Hematopoietic multipotent progenitor cell treated with erythropoietin and hydrocortisone succinate and interleukin-3 and kit ligand, for 4 days (in vitro differentiated cells): ENCODE data around the gene CDC42SE1.
A peak's percentile ranks its signal among the peaks of the same experiment; 100 is the strongest.
"Not testable (repeated sequence)": the region's sequence is repeated elsewhere in the genome, so short reads cannot be mapped to it uniquely, and the experiment has no call there.

Source experiments
- DNase-seq: peaks from one replicate; pipeline ENCODE4 v3.0.0-alpha.2; 2015

Gene CDC42SE1, protein sequence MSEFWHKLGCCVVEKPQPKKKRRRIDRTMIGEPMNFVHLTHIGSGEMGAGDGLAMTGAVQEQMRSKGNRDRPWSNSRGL

DNA sequence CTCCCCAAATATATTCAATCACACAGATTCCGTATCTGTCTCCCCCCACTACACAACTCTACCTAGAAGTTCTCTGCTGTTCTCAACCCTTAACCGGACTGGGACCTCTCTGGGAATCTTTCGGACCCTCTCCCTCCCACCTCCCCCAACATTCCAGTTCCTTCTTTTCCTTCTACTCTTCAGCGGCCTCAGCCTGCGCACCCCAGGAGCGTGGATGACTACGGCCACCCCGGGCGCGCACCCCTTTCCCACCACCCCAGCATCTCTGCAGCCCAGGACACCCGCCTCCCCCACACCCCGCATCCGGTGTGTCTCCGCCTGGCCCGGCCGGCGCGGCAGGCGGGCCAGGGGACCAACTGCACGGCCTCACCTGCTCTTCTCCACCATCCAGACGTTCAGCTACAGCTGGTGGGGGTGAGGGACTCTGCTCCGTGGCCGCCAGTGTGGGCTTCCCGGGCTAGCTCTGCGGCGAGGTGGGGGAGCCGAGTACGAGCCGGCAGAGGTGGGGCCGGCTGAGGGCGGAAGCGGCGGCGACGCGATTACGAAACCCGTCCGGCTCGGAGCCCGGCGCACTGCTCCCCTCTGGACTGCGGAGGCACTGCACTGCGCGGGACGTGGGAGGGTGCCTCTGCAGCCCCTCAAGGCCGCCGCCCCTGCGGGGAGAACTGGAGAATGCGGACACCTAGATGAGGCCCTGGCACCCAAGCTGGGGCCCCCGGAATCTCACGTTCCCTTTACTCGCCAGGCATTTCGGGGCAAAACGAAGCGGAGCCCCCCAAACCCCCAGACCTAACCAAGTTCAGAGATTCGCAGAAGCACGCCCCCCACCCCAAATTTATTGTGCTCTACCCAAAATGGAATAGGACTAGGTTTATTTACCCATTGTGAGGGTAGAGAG lies at the start of gene CDC42SE1:
CDC42SE1 (minus strand) TSS at position 514 of the 898 bp plus-strand sequence. CDS start 3,892 bp downstream, outside the sequence.
- peak; percentile 96 for DNase-seq

DNA sequence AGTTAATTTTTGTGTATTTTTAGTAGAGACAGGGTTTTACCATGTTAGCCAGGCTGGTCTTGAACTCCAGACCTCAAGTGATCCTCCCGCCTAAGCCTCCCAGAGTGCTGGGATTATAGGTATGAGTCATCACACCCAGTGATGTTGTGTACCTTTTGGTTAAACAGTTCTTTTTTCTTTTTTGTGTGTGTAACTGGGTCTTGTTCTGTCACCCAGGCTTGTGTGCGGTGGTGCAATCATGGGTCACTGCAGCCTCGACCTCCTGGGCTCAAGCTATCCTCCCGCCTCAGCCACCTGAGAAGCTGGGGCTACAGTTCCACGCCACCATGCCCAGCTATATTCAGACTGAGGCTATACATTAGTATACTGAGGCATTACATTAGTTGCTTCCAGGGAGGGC lies 48.9 kb upstream of the CDC42SE1 start:
- no peak for DNase-seq

DNA sequence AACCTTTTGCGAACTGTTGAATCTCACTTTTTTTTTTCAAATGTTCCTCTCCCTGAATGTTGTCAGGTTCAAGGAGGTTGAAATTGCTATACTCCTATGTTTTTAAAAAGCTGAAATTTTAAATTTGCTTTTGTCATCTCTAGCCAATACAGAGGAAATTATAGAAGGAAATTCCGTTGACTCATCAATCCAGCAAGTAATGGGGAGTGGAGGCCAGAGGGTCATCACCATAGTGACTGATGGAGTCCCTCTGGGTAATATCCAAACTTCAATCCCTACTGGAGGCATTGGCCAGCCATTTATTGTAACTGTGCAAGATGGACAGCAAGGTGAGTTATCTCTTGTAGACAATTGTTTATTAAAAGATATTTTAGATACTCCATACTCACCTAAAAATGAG lies 47.5 kb upstream of the CDC42SE1 start:
- no peak for DNase-seq

DNA sequence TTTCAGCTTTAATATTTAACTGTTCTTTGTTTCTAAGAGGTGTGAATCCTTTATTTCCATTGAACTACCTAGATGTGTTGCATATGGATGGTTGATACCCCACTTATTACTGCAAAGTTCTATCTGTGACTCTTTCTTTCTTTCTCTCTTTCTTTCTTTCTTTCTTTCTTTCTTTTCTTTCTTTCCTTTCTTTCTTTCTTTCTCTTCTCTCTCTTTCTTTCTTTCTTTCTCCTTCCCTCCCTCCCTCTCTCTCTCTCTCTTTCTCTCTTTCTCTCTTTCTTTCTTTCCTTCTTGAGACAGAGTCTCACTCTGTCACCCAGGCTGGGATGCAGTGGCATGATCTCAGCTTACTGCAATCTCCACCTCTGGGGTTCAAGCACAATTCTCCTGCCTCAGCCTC lies 45.2 kb upstream of the CDC42SE1 start:
- no peak for DNase-seq

DNA sequence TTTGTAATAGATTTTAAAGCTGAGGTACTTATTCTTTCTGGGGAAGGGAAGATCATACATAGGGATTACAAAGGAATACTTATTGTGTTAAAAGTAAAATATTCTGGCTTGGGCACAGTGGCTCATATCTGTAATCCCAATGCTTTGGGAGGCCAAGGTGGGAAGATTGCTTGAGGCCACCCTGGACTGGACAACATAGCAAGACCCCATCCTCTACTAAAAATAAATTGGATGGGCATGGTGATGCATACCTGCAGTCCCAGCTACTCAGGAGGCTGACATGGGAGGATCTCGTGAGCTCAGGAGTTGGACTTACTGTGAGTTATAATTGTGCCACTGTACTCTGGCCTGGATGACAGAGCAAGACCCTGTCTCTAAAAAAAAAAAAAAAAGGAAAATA lies 38.7 kb upstream of the CDC42SE1 start:
- no peak for DNase-seq

DNA sequence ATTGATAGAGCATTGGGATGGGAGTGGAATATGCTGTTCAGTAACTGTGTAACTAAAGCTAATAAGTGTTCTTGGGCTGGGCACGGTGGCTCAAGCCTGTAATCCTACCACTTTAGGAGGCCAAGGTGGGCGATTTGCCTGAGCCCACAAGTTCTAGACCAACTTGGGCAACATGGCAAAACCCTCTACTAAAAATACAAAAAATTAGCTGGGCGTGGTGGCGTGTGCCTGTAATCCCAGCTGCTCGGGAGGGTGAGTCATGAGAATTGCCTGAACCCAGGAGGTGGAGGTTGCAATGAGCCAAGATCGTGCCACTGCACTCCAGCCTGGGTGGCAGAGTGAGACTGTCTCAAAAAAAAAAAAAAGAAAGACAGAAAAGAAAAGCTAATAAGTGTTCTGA lies 38.0 kb upstream of the CDC42SE1 start:
- not testable (repeated sequence) for DNase-seq

DNA sequence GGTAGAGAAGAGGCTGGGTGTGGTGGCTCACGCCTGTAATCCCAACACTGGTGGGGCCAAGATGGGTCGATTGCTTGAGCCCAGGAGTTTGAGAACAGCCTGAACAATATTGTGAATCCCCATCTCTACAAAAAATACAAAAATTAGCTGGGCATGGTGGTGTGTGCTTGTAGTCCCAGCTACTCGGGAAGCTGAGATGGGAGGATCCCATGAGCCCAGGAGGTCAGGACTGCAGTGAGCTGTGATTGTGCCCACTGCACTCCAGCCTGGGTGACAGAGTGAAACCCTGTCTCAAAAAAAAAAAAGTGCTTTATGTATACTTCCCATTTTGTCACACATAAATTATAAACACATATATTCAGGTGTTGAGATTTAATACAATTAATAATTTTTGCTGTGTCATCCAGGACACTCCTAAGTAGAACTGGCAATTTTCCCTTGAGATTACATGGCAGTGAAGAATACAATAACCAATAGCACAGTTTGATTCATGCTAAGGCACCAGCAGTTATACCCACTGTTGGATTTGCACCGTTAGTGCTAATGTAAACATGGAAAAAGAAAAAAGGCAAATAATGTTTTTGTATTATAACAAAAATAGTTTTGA lies 26.6 kb upstream of the CDC42SE1 start:
- no peak for DNase-seq

DNA sequence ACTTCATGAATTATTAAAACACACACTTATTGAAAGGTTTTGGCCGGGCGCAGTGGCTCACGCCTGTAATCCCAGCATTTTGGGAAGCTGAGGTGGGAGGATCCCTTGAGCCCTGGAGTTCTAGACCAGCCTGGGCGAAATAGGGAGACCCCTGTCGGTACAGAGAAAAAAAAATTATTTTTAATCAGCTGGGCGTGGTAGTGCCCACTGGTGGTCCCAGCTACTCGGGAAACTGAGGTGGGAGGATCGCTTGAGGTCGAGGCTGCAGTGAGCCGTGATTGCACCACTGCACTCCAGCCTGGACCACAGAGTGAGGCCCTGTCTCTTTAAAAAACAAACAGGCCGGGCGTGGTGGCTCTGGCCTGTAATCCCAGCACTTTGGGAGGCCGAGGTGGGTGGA lies 12.8 kb upstream of the CDC42SE1 start:
- no peak for DNase-seq

DNA sequence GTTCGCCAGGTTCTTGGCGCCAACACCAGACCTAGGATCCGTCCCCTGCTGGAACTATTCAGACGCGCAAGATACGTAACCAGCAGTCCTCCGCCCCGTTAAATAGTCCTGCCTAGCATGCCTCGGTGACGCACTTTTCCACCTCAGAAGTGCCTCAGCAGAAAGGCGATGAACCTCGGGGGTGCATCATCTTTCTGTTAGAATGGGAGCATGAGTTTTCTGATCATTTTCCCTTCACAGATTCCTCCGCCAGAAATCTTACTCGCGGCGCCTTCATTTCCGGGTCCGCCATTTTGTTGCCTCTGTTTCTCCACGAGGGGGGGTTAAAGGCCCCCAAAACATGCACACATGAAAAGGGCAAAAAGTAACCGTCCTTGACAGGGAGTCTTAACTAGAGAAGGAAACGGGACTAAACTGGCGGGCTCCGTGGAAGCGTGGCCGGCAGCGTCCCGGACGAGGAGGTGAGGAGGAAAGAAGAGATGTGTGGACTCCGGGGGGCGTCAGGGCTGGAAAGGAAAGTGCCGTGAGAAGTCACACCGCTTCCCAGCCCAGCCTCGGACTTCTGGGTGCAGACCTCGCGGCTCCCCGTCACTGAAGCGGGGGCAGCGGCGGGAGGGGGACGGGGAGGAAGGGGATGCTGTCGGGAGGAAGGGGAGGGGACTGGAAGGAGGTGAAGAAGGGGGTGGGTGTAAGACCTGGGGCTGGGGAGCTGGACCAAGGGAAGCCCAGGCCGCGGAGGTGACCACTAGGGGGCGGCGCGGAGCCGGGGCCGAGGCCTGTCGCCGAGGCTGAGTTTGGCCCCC lies 11.3 kb upstream of the CDC42SE1 start, which contains the start of gene GABPB2:
GABPB2 (plus strand) TSS at position 288 of the 803 bp plus-strand sequence. CDS start 17,429 bp downstream, outside the sequence.
- peak; percentile 97 for DNase-seq

DNA sequence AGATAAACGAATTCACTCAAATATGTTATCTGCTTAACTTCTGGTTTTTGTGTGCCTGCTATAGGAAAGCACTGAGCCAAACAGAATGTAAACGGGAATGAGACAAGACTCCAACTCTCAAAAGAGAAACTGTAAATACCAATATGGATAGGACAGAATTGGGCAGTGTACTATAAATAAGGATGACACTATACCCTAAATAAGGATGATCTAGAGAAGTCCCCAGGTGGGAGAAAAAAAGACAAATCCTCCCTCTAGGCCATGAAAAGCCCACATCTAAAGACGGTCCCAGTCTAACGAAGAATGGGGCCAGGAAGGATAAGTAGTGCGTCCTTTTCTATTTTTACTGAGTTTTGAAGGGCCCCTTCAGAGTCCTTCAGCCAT lies 9.7 kb upstream of the CDC42SE1 start:
- no peak for DNase-seq

DNA sequence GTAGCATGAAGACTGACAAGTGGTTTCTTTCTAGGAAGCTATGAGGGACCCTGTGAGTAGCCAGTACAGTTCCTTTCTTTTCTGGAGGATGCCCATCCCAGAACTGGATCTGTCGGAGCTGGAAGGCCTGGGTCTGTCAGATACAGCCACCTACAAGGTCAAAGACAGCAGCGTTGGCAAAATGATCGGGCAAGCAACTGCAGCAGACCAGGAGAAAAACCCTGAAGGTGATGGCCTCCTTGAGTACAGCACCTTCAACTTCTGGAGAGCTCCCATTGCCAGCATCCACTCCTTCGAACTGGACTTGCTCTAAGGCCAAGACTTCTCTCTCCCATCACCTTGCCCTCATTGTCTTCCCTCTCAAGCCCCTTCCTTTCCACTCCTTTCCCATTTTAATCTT lies 7.8 kb upstream of the CDC42SE1 start:
- no peak for DNase-seq

DNA sequence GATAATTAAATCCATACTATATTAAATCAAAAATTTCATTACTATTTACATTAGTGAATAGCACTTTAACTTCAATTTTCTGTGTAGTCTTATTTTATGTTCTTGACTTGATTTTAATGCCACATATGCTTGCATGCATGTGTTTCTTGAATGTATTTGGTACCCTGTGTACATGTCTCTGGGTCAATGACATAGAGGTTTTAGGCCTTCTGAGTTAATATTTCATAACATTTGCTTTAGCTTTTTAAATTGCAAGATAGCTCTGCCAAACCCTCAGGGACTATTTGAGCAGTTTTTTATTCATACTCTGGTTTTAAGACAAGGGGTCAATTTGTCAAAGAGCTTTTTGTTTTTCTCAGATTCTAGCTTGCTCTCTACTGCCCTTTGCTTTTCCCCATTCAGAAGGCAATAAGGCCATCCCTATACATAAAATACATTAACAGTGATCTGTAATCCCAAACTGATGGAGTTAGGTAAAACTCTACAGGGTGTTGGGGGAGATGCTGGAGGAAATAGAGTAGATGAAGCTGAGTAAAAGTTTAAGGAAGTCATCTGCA lies 5.7 kb upstream of the CDC42SE1 start:
- DNase-seq, result no peak

DNA sequence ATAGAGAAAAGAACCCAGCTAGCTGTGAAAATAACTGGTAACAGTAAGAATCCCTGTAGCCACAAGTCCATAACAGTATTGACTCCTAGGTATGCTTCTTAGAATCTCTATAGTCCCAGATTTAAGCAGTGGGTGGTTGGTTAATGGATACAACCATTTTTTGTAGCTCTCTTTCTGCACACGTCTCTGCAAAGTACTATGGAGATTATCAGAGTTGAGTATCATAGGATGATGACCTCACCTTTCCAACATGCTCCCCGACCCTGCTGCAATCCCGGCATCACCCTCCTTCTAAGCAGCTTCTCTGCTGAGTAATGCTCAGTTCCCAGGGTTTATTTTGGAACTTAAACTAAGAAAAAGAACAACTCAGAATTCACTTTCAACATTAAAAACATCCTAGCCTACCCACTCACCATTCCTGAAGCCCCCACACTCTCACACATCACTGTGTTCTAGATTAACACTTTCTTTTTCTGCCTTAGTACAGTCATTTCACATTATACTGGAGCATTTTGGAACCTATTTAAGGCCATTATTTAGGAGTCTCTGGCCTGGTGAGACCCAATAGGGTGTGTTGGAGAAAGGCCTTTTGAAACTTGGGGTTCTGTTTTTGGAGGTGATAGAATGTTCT lies 3.4 kb upstream of the CDC42SE1 start:
- no peak for DNase-seq

DNA sequence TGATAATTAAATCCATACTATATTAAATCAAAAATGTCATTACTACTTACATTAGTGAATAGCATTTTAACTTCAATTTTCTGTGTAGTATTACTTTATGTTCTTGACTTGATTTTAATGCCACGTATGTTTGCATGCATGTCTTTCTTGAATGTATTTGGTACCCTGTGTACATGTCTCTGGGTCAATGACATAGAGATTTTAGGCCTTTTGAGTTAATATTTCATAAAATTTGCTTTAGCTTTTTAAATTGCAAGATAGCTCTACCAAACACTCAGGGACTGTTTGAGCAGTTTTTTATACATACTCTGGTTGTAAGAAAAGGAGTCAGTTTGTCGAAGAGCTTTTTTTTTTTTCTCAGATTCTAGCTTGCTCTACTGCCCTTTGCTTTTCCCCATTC lies 2.3 kb upstream of the CDC42SE1 start:
- DNase-seq, result no peak

DNA sequence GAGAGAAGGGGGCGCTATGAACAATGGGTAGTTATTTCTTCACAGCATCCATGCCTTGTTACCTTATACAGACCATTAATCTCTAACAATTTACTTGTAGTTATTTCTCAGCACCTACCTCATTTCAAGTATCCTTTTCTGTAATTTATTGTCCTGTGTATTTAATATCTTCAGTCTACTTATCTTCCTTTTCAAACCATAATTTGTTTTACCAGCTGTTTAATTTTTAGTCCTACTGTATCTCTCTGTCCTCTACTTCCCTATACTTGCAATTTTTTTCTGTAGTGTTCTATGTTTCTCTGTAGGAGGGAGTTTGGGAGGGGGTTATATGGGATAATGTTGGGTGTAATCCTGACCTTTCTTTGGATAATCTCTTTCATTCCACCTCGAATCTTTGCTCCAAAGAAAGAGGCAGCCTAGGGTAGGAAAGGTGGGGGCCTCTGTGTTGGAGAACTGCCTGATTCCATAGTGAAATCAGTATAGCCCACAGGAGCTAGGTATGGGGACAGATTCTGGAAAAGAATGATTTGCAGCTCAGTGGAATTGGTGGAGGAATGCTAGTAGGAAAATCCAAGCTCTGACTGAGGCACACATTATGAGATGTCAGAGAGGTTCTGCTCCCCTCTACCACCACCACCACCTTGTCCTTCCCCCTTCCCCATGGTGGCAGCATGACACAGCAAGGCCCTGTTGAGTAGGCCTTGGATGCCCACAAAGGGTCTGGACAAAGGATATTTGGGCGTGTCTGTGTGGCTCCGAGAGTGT lies 1.4 kb upstream of the CDC42SE1 start:
- peak; percentile 40 for DNase-seq

DNA sequence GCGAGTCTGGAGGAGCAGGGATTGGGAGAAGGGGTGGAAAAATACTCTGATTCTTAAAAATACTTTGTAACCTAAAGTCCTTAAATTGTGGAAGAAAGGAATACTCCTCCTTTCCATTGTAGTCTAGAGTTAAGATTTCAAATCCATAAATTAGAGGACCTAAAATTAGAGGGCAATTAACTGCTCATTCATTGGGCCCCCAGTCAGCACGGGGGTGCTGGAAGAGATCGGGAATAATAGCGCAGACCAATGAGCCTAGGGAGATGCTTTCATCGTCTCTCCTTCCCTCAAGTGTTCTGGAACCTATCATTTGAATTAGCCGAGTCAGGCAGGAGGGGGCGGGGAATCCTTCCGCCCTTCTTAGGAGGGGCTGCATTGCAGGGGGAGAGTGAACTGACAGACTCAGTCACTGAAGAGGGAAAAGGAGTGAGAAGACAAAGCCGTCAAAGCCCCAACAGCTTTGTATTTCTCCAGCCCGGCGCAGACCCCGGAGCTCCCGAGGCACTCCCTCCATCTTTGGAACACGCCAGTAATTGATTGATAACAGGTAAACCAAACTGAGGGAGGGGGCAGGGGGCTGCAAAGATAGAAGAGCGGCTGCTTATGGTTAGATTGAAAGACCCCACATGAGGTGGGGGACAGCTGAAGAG lies 710 bp upstream of the CDC42SE1 start, which contains the start of gene MLLT11:
MLLT11 (plus strand) TSS at position 391 of the 650 bp plus-strand sequence. CDS start 6,828 bp downstream, outside the sequence.
- DNase-seq, result peak; percentile 80

DNA sequence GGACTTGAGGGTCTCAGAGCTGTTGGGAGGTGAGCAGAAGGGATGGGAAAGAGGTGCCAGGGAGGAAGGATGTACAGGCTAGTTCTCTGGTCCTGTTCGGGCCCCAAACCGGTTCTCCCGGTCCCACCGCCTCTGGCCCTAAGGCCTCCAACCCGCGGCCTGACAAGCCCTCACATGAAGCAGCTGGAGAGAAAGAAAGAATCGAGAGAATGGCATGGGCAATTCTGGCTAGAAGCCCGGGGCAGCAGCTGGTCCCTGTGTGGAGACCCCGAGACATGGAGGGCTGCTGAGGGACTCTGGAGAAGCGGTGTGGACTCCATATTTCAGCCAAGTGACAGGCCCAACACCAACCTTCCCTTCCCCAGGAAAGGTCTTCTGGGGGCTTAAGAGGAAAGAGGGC lies 730 bp downstream of the CDC42SE1 start:
- DNase-seq, result peak; percentile 39

DNA sequence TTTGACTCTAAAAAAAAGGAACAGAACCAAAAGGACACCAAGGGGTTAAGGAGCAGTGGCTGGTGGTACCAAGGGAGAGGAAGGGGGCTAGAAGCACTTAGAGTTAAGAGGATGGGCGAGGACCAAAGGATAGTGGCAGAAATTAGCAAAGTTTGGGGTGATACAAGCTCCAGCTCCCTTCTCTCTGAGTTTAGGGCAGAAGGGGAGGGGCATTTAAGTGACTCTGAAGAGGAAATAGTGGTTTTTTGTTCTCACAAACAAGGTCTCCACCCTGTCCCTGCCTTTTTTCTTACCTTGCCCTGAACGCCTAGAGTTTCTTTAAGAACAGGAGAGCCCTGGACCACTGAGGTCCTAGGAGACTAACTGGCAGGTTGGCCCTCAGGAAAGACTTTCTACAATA lies 3.3 kb downstream of the CDC42SE1 start:
- peak; percentile 86 for DNase-seq

DNA sequence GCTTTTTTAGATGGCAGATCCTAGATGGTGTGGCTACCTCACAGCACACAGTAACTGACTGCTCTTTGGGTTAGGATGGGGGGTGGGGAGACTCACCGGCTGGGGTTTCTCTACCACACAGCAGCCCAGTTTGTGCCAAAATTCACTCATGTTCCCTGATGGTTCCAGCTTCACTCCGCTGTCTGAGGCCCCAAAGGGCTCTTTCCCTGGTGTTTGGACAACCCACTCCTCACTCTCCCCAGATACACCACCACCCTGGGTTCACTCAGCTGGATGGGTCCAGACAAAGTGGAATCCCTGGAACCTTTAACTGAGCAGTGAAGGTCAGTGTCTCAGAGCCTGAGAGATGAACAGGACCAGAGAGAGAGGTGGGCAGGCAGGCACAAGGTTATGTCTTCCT lies 3.8 kb downstream of the CDC42SE1 start:
- DNase-seq, result no peak

DNA sequence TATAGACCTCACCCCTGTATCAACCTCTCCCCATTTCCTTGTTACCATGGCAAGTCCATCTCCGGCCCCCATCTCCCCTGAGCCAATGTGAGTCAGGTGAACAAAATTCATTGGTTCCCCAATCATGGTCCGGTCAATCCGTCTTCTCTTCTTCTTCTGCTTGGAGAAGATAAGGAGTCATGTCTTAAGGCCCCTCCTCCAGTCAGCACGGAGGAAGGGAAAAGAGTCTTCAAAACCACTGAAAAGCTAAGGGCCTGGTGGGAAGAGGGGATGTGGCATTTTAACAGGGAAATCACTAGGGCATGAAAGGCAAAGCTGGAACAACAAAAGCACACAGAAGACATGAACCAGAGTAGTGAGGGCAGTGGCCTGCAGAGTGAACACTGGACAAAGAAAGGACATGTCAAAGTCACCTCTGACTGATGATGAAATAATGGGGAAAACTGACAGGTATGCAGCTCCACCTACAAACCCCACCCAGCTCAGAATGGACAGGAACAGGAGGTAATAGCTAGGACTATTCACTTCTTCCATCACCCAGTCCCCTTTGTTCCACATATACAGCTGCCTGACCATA lies 4.4 kb downstream of the CDC42SE1 start:
- DNase-seq, result peak; percentile 73
